DMS114 treated with DMSO at 0.1 percent for 48 hours (cell line): Measurements from ENCODE around the gene CDH4.

Experiments
- DNase-seq: peaks from one replicate; lab custom pipeline; 2025; ENCODE audit not compliant: unreplicated experiment; lab: John Stamatoyannopoulos, UW

The CDH4 gene

DNA sequence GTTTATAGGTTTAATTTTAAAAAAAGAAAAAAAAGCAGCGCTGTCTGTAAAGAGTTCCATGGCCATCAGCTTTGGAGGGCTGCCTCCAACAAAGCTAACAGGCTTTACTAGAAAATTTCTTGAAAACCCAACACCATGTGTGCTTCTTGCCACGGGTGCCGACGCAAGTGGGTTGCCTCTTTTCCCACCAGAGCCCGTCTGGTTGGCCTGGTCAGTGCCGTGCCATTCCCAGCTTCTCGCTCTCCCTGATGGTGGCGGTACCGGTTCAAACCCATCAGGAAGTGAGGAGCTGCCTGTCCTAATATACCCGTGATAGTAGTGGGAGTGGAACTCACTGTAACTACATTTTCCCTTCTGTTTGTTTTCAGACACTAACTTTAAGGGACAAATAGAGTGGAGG is 73.7 kb downstream of the CDH4 start:
- no peak for DNase-seq

DNA sequence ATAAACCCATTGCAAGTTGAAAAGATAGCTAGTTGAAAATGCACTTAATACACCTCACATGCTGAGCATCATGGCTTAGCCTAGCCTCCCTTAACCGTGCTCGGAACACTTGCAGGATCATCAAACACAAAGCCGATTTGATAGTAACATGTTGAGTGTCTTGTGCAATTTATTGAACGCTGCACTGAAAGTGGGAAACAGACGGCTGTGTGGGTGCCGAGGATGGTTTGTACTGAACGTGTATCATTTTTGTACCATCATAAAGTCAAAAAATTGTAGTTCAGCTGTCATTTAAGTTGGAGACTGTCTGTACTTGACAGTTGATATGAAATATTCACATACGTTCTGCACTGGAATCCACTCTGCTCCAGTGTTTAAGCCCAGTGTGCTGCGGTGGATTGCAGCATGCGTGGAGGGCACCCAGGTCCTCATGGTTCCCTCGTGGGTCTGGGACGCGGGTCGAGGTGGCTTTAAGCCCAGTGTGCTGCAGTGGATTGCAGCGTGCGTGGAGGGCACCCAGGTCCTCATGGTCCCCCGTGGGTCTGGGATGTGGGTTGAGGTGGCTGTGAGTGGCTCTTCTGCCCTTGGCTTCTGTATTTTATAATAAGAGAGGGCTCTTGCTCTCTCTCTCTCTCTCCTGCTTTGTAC is 77.0 kb downstream of the CDH4 start:
- DNase-seq: no peak

DNA sequence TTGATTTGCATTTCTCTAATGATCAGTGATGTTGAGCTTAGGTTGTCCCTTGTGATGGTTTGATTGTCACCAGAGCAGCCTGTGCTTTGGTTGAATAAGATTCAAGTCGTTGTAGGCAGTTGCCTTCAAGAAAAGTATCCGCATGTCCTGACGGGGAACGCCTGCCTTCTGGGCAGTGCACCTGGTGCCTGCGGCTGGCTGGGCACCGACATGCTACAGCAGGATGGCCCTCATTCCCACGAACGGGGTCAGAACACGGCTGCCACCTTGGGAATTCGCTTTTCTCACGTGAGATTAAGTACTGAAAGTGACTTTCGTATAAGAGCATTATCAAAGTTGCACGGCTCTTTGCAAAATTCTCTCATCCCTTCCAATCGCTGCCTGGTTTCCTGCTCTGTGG is 78.4 kb downstream of the CDH4 start:
- DNase-seq: no peak

DNA sequence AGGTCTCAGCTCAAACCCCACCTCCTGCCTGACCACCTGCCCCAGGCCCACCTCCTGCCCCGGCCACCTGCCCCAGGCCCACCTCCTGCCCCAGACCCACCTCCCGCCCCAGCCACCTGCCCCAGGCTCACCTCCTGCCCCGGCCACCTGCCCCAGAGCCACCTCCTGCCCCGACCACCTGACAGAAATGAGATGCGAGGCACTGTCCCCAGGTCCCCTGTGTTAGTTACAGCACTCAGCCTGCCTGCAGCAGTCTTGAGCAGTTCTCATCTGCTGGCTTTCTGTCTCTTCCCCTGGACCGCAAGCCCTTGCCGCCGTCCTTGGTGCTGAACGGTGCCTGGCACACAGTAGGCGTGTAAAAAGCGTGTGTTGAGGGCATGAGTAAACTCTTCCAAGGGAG is 79.5 kb downstream of the CDH4 start:
- no peak for DNase-seq

DNA sequence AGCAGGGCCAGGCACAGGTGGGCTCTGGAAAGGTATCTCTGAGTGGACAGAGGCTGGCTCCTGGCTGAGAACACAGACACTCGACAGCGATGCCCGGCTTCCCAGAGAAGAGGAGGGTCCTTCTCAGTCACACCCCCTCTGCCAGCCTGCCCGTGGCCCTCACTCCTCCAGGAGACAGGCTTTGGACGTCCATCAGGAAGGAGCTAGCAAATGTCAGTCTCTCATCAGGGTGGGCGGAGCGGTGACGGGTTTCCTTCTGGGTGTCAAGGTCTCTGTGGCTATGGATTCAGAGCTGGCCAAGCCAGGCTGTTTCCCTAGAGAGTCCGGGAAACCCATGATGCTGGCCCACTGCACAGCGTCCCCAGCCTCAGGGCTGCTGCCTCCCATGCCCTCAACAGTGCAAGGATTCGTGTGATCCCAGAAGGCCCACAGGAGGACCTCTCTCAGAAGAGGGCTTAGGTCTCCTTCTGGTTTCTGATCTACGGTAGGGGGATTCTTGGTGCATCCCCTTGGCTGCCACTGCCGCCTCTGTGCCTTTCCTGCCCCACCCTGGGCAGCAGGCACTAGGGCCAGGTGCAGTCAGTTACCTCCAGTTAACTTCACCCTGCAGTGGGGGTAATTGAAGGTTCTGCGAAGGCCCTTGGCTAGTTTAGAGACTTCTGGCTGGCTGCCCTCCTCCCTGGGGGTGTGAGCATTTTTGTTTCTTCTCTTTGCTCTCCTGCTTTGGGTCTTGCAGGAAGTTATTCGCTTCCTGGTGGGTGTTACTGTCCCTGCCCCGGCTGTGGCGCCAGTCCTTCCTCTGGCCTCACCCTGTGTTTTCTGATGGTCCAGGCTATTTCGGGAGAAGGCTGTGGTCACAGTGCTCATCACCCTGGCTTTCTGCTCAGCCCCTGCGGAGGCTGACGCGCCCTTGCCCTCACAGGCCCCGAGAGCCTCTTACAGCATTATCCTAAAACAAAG is 80.2 kb downstream of the CDH4 start:
- no peak for DNase-seq

DNA sequence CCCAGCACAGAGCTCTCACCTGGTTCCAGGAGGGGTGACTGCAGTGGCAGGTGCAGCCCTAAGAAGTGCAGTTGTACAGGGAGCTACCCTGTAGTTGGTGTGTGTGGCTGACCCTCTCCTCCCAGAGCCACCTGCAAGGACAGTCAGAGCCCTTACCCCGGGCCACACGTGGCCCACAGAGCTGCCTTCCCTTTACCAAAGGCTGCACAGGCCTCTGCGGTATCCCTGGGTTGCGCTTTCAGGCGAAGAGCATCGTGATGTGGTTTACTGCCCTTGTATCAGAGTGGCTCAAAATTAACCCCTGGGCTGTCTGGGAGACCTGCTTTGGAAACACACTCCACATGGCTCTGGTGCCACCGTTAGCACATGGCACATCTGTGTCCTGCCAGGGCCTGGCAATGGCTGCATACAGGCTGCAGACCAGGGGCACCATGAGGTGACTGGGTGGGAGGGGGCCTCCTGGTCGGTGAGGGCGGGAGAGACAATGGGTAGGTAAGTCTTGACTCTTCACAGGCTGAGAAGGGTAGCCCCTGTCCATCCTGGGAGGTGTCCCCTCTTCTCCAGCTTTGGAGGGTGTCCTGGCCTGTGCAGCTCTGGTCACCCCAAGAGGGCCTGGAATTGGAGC is 81.5 kb downstream of the CDH4 start:
- no peak for DNase-seq

DNA sequence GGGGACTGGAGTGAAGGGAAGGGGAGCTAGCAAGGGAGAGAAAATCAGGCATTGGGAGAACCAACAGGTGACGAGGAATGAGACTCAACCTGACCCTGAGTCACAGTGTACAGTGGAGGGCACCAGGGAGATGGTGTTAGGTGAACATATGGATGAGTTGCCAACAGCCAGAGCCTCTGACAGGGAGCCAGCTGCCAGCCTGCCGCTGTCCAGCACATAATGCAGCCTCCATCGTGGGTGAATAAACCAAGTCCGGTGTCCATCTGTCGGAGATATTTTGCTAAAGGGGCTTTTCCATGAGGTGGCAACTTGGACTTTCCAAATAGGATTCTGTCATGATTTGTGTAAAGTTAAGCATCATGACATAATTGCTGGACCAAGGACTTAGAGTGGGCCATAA is 88.1 kb downstream of the CDH4 start:
- no peak for DNase-seq

DNA sequence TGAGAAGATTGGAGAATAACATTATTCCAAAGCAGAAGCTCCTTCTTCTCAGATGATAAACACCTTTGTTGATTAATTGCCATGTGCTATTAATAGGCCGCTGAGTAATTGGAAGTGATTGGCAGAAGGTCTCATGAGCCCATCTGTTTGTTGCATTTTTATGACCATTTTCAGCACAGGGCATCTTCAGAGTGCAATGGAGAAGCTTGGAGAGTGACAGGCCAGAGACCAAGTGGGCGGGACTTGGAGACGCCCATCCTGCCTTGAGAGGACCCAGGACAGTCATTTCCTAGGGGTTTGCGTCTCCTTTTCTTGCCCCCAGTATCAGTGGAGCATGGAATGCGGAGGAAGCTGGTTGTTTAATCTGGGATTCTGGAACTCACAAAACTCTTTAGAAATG is 89.5 kb downstream of the CDH4 start:
- no peak for DNase-seq

DNA sequence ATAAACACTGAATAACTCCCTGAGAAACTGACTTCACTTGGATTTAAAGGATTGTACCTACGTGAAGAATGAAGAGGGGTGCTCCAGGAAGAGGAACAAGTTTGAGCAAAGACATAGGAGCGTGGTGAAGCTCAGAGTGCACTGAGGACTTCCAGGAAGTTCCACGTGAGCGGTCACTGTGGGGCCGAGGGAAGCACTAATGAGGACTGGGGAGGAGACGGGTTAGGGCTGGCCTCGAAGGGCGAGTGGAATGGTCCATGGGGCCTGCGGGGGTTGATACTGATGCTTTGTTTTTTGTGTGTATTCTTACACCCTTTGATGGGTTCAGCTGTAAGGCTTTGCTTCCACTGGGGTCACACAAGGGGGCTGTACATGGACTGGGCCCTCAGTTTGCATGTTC is 91.9 kb downstream of the CDH4 start:
- no peak for DNase-seq

DNA sequence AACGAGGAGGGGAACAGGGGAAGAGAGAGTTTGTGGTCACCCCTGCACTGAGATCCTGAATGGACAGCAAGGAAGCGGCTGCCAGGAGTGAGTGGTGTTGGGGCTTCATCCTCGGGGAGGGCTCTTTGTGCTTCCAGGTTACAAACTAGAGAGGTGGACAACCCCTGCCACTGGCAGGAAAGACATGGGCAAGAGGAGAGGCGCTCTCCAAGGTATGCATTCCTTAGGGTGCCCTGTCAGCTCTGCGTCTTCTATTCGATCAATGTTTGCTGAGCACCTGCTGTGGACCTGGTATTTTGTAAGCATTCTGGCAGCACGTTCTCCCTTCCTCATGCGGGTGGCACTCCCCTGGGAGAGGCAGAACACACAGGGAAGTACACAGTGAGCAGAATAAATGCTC is 93.6 kb downstream of the CDH4 start:
- no peak for DNase-seq

DNA sequence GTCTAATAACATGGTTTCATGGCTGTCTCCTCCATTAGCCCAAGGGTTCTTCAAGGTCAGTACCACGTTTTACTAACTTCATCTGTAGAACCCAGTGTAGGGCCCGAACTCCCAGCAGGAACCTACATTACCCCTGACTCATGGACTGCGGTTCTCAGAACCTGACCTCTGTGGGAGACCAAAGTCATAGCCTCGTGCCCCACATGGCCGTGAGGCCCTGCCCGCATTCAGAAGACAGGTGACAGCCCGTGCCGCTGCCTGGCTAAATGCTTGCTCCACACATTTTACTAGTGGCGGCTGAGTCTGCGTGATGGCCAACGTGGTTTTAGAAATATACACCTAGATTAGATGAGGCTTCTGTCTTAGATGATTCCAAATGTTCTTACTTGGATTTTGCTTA is 94.9 kb downstream of the CDH4 start:
- DNase-seq: no peak

DNA sequence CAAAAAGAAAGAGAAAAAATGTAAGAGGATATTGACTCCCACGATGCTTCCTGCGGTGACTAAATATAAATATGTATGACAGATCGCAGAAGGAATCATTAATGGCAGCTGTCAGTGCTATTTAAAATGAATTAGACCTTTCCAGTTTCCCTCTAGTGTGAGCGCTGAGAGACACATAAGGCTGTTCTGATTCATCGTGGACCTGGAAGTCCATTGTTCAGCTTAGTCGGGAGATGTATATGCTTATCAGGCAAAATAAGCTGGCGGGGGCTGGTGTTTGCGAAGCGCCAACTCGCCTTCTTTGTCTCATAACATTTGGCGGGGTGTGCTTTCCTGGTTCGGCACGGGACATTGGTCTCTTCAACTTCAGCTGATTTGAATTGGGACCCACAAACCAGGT is 95.4 kb downstream of the CDH4 start:
- DNase-seq: no peak

DNA sequence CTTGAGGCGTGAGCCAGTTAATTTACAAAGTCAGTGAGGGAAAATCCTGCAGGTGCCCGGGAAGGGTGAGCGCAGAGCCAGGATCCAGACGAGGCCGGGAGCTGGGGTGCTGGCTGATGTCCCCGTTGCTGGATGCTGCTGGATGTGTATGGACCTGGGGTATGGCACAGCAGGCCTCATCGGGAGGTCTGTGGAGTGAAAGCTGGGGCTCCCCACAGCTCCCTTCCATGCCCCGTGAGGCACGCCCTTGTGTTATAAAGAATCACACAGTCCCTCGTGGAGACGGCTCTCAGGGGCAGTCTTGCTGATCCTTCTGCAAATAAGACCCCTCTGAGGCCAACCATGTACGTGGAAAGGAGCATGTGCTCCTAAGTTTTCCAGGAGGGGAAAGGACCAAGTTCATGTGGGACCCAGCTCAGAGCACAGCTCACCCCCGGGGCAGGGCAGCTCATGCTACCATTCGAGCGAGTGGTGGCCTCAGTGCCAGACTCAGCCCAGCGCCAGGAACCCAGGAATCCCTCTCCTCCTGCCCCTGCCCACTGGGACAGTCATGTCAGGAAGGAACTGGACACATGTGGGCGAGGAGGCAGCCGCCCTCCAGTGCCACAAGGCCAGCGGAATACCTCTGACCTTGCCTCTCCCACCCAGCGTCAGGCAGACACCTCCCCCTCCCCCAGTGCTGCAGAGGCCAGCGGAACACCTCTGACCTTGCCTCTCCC is 97.5 kb downstream of the CDH4 start:
- DNase-seq: no peak

DNA sequence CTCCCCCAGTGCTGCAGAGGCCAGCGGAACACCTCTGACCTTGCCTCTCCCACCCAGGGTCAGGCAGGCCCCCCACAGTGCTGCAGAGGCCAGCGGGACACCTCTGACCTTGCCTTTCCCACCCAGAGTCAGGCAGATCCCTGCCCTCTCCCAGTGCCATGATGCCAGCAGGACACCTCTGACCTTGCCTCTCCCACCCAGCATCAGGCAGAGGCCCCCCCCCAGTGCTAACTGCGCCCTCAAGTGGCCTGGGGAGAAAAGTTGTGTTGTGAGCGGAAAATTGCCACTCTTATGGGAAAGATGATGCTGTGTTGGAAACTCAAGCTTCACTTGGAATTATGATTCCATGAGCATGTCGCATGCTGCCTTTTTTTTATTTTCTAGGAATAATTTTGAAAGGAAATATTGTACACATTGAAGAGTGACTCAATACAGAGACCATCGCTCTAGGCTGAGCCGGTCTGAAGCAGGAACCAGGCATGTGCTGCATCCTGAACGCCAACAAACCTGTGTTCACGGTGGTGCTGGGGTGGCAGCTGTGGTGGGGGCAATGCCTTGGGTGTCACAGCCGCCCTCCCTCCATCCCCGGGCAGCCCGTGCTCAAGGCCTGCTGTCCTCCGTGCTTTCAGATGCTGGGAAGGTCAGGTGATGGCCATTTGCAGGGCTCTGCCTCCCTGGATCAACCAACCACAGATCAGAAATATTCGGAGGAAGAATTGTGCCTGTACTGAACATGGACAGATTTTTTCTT is 98.6 kb downstream of the CDH4 start:
- no peak for DNase-seq

DNA sequence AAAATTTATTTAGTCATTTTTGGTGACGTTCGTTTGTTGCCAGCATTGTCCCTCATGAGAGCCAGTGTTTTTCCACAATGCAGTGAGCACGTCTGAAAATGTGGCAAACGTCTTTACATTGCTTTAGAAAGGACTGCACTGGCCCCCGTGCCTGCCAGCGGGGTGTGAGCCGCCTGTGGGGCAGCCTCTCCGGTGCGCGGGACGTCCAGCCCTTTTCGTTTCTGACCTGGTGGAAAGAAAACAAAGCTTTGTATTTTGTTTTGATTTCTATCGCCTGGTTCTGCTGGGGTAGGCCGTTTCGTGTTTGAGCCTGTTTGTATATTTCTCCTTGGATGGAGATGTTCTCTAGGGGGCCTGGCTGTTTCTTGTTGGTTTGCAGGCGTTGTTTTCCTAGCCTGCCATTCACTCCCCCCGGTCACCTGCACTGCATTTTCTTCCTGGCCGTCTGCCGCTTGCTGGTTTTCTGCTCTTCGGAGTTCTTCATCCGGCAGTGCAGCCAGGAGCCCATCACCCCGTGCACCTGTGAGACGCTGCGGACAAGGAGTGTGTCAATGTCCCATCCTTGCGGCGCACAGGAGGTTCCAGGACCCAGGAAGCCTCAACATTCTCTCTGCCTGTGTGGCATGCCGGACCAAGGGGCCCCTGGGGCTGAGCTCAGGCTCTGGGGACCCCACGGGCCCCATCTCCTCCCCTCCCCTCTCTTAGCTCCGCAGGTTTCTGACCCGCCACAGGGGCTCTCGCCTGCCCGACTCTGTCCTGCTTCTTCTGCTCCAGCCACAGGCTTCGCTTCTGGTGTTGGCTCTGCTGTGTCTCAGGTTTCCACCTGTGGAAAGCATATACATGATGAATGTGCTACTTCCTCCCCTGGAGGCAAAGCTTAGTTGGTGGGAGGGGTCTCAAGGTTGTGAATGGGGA is 100.5 kb downstream of the CDH4 start:
- DNase-seq: no peak

DNA sequence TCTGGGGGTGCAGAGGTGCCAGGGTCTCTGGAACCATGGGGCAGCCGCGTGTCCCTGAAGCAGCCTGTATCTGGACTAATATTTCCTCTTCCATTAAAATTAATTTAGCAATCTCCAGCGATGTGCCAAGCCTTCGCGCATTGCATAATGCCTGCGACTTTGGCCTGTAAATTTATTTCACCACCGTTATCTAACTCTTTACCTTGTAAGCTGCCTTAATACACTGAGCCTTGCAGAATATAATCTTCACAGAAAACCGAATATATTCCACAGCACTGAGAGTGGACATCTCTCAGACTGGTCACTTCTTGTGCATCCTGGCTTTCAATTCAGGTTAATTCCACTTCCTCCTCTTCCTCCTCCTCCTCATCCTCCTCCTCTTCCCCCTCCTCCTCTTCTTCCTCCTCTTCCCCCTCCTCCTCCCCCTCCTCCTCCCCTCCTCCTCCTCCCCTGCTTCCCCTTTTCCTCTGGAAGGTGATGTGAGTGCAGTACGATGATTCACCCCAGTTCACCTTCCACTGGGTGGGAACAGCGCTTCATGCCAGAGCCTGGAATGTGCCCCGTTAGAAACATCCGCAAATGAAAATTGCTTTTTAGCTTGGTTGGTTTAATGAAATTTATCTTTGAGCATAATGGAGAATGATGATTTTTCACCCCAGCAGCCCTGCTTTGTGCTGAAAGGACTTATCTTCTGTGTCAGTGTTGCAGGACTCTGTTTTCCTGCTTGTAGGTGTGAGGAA is 101.4 kb downstream of the CDH4 start:
- no peak for DNase-seq

DNA sequence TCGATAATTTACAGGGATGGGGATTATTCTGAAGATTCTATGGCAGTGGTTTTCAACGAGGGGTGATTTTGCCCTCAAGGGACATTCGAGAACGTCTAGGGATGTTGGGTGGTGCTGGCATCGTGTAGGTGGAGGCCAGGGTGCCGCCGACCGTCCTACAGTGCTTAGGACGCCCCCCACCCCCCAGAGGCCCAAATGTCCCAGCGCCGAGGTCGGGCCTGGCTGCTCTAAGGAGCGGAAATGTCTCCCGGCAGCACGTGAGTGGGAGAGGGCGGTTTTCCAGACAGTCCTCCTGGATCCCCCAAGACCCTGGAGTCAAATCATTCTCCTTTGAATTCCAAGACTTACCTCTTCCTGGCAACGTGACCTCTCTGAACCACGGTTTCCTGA is 101.9 kb downstream of the CDH4 start:
- no peak for DNase-seq

DNA sequence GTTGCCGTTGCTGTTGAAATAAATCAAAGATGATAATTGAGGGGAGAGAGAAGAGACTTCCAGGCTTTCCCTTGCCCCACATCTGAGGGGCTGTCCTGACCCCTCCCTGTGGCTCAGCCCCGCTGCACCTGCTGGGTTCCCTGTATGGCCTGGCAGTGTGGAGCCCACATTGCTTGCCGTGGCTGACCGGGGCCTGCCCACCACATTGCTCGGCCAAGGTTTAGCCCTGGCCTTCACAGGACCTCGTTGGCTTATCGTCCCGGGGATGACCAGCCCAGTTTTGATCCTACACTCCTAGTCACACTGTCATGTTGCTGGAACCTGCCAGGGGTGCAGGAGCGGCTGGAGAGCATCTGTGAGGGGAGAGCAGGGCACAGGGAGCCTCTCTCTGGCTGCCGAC is 102.4 kb downstream of the CDH4 start:
- no peak for DNase-seq

DNA sequence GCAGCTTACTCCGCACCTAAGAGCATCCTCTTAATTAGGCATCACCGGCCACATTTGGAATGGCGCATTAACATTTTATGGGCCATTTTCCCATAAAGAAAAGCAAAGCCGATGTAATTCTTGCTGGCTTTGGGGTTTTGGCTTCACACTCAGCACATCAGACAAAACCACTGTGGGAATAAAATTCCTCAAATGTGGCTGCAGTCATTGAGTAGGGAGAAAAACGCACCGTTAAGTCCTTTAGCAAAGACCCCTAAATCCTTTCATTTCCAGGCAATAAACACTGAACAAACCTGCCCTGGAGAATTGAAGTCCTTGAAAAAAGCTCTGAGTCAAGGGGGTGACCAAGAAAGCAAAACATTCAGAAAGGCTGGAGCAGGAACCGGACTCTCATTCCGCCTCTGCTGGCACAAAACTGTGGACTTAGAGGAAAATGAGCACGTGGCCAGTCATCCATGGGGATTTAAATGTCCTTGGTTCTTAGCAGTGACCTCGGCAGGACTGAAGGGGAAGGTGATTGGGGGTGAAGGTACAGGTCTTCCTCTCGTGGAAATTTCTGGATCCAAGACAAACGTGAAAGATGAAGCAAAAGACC is 102.9 kb downstream of the CDH4 start:
- no peak for DNase-seq
